HL-60/S4 treated with phorbol 12-myristate 13-acetate at 8.2 ng/mL for 4 days and 3 days (cell line): ENCODE measurements around the gene GALNT2.

Source experiments
- in situ Hi-C: fragments of 300-500 bp; cut with MboI; formaldehyde crosslinking; loops from 2 replicates; pipeline ENCODE4 v1.15.0; 2022; ENCODE audit warnings: low sequenced_read_pairs

Gene GALNT2

DNA sequence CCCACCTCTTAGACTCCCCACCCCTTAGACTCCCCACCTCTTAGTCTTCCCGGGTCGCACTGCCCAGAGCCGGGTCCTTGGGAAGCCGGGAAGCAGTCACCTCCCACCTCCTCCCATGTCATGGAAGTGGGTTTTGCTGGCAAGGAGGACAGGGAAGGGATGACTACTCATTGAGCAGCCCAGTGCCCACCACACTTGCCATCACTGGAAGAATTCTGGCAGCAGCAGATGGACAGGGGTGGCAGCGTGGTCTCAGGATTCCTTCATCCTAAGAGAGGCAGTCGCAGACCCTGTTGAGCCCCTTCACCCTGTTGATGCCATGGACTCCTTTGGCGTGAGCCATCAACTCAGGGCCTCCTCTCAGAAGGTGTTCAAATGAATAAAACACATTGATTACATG is 218.3 kb downstream of the GALNT2 start:
- in situ Hi-C loops: no loop called here

DNA sequence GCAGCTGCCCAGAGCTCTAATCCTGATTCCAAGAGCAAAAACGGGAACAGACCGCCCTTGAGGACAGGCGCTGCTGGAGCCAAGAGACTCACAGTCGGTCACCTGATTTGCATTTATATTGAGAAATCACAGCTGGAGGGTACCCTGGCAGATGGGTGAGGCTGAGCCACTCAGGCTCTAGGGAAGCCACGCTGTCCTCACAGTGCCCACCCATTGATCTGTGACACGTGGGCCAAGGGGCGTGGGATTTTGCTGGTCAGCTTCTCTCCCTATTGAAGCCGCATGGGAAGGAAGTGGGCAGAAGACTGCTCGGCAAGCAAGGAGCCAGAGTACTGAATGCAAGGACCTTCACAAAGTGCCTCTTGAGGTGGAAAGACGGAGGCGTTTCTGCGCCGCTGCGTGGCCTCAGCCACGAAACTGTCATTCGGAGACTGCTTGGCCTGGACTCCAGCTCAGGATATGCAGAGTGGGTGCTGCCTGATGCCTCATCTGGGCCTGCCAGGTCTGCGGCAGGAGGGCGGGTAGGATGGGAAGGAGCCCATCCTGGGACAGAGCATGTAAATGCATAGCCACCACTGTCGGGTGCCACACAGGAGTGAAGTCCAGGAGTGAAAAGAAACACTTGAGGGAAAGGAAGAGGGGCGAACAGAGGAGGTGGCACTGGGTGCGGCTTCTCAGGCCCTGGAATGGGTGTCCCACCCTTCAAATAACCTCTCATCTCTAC is 219.3 kb downstream of the GALNT2 start:
- in situ Hi-C loops: no loop called here

DNA sequence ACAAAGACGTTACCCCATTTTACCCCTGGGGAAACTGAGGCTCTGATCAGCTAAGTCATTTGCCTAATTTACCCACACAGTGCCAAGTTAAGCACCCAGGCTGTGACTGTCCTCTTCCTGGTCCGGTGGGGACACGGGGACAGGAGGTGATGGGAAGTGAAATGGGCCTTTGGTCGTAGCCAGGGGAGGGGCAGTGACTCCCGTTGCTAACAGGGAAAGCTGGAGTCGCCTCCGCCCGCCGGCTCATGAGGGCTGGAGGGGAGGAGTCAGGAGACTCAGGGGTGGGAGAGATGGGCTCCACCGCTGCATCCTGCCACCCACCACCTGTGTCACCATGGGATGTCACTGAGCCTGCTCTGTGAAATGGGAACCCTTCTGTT is 219.8 kb downstream of the GALNT2 start:
- in situ Hi-C loops: no loop called here

- in situ Hi-C loops: no loop called here
Measured at GRCh38 chr1:230287674-230288315, 220.8 kb downstream of the GALNT2 start.

- in situ Hi-C loops: no loop called here
Measured at GRCh38 chr1:230288641-230289349, 221.8 kb downstream of the GALNT2 start.

- in situ Hi-C loops: no loop called here
Measured at GRCh38 chr1:230289350-230289644, 222.3 kb downstream of the GALNT2 start.

DNA sequence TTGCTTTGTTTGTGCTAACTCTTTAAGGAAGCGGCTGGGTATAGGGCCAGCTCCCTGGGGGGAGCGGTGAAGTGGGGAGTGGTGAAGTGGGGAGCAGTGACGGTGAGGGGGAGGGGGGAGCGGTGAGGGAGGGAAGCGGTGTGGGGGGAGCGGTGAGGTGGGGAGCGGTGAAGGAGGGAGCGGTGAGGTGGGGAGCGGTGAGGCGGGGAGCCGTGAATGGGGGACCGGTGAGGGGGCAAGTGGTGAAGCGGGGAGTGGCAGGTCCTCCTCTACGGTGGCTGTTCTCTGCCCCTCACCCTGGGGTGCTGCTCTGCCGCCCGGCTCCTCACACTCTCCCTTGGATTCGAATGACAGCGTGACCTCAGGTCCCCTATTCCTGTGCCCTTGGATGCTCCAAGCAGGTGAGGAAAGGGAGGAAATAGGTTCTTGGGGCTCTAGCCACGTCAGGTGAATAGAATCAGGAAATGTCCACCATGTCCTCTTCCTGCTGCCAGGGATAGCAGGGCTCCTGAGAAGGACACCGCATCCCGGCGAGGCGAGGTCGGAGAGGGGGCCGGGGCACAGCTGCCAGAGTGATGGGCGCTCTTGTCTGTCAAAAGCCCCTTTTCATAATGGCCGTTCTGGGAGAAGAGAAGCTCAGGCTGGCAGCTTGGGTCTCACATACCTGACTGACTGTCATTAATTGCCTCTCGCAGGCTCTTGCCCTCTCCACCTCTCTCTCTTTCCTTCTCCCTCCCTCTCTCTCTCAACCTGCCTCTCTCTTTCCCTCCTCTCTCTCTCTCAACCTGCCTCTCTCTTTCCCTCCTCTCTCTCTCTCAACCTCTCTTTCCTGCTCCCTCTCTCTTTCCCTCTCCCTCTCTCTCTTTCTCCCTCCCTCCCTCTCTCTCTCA is 224.9 kb downstream of the GALNT2 start:
- in situ Hi-C loops: no loop called here

GRCh38 chr1:230292689-230293389 is 225.8 kb downstream of the GALNT2 start:
- in situ Hi-C loops: no loop called here

GRCh38 chr1:230293390-230293700 is 226.3 kb downstream of the GALNT2 start:
- in situ Hi-C loops: no loop called here

GRCh38 chr1:230295367-230295766 is 228.3 kb downstream of the GALNT2 start:
- in situ Hi-C loops: no loop called here

DNA sequence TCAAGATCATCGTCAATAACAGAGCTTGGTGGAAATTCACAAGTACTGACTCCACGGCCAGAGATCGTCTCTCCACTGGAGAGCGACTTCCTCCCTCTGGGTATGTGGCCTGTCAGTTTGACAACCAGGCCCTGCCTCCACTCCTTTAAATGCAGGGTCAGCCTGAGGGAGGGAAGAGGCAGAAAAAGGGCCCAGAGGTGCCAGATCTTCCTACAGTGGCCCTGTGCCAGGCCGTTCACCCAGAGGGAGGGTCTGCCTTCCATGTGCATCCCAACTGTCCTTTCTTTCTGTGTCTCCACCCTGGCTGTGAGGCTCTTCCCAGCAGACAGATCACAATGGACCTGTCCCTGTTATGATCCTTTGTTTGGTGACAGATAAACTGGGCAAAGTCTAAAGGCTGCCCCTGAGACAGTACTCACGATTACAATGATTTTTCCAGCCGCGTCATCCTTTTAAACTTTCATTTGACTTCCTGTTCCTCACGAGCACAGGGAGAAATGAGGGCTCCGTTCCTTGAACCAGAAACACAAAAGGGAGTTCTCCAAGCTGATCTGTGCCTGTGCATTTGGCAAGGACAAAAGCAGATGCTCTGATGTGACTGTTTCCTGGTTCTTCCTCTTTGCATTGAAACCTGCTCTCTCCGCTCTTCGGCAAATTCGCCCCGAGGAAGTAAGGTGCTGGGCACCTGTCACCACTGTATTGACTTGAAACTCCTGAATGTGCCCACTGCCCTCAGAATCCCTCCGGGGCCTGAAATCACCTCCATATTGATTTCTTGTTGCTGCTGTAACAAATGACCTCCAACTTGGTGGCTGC is 232.4 kb downstream of the GALNT2 start:
- in situ Hi-C loops: loop anchor here (25.0 kb wide), 1 partner anchor 637 kb away; no protein-coding TSS in a partner anchor

GRCh38 chr1:230300322-230301301 is 233.6 kb downstream of the GALNT2 start:
- in situ Hi-C loops: loop anchor here (25.0 kb wide), 1 partner anchor 638 kb away; no protein-coding TSS in a partner anchor

GRCh38 chr1:230301322-230301721 is 234.3 kb downstream of the GALNT2 start:
- in situ Hi-C loops: loop anchor here (25.0 kb wide), 1 partner anchor 639 kb away; no protein-coding TSS in a partner anchor

GRCh38 chr1:230301822-230302221 is 234.8 kb downstream of the GALNT2 start:
- in situ Hi-C loops: loop anchor here (25.0 kb wide), 1 partner anchor 640 kb away; no protein-coding TSS in a partner anchor

DNA sequence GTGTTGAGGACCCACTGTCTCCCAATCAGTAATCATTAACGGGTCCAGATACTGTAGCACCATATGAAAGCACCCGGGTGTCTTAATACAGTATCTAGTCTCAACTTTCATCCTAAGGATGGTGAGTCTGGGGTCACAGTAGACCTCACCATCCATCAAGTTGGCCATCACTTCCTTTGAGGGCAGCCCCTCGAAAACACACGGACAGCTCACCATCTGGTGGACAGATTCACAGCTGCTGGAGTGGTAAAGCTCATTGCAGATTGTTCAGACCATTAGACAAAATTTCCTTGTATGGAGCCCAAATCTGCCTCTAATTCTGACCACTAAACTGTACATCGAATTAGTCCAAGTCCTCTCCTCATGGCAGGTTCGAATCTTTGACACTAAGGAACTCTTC is 236.0 kb downstream of the GALNT2 start:
- in situ Hi-C loops: loop anchor here (25.0 kb wide), 1 partner anchor 641 kb away; no protein-coding TSS in a partner anchor

- in situ Hi-C loops: loop anchor here (25.0 kb wide), 1 partner anchor 642 kb away; no protein-coding TSS in a partner anchor
Measured at GRCh38 chr1:230303822-230304221, 236.8 kb downstream of the GALNT2 start.

DNA sequence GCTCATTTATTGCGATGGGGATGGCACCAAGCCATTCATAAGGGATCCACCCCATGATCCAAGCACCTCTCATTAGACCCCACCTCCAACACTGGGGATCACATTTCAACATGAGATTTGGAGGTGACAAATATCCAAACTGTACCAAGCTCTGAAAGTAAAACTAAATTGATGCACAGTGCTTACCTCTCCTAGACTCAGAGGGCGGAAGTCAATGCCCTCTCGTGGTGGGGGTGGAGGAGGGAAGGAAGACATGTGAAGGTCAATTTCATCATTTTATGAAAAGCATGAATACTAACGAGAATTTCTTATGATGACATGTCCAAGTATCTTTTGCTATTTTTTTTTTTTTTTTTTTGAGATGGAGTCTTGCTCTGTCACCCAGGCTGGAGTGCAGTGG is 239.1 kb downstream of the GALNT2 start:
- in situ Hi-C loops: loop anchor here (25.0 kb wide), 1 partner anchor 644 kb away; no protein-coding TSS in a partner anchor

GRCh38 chr1:230307213-230307612 is 240.2 kb downstream of the GALNT2 start:
- in situ Hi-C loops: loop anchor here (25.0 kb wide), 1 partner anchor 645 kb away; no protein-coding TSS in a partner anchor
